ENCODE results near the gene ZEB2.

The ZEB2 gene

DNA sequence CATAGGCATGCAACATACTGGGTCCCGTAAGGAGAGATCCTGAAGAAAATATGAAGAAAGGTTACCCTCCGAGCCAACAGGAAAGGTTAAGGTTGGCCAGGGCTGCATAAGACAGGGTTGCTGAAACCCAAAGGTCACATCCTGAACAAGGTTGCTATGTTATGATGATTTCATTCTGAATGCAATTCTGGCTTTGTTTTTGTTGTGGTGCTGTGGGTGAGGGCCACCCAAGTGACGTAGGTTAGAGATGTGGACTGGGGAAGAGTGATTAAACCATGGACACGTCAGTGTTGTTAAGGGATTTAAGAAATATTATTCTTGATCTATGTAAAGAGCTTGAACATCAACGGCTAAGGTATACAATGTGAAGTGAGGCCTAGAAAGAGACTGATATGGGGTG lies 60.0 kb downstream of the ZEB2 start:
- H3K4me3 ChIP-seq (replicated peaks; ENCODE audit: low read depth, low read length), result no peak overlapping the region
- DNase-seq (ENCODE audit: extremely low read depth, insufficient read length), result no peak
- H3K27me3 ChIP-seq (replicated peaks; ENCODE audit: control insufficient read depth, insufficient read depth, low read length), result no peaks in the 10 kb centered on the region; the same call in none of the 2 replicates
- TF ChIP-seq, protein P1, sequence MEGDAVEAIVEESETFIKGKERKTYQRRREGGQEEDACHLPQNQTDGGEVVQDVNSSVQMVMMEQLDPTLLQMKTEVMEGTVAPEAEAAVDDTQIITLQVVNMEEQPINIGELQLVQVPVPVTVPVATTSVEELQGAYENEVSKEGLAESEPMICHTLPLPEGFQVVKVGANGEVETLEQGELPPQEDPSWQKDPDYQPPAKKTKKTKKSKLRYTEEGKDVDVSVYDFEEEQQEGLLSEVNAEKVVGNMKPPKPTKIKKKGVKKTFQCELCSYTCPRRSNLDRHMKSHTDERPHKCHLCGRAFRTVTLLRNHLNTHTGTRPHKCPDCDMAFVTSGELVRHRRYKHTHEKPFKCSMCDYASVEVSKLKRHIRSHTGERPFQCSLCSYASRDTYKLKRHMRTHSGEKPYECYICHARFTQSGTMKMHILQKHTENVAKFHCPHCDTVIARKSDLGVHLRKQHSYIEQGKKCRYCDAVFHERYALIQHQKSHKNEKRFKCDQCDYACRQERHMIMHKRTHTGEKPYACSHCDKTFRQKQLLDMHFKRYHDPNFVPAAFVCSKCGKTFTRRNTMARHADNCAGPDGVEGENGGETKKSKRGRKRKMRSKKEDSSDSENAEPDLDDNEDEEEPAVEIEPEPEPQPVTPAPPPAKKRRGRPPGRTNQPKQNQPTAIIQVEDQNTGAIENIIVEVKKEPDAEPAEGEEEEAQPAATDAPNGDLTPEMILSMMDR (IDR thresholded peaks at IDR 0.05; ENCODE audit: insufficient read depth, low read length, poor library complexity, severe bottlenecking), result no peak
- H3K36me3 ChIP-seq (ENCODE audit: control insufficient read depth, insufficient read depth, low read length), result no peaks in the 10 kb centered on the region

- TF ChIP-seq, protein P1 (IDR thresholded peaks at IDR 0.05; ENCODE audit: insufficient read depth, low read length, poor library complexity, severe bottlenecking), result no peak
- Histone ChIP-seq H3K4me3 (replicated peaks; ENCODE audit: low read depth, low read length) (no peak overlapping the region), H3K36me3 (ENCODE audit: control insufficient read depth, insufficient read depth, low read length) (no peaks in the 10 kb centered on the region), H3K27me3 (replicated peaks; ENCODE audit: control insufficient read depth, insufficient read depth, low read length) (no peaks in the 10 kb centered on the region; the same call in none of the 2 replicates)
- DNase-seq (ENCODE audit: extremely low read depth, insufficient read length), result no peak
These were observed 60.6 kb downstream of the ZEB2 start for GRCh38 chr2:144459286-144459685.

- H3K27me3 ChIP-seq (replicated peaks; ENCODE audit: control insufficient read depth, insufficient read depth, low read length), result no peaks in the 10 kb centered on the region; the same call in none of the 2 replicates
- H3K4me3 ChIP-seq (replicated peaks; ENCODE audit: low read depth, low read length), result no peak overlapping the region
- TF ChIP-seq, protein P1 (IDR thresholded peaks at IDR 0.05; ENCODE audit: insufficient read depth, low read length, poor library complexity, severe bottlenecking), result no peak
- no peaks in the 10 kb centered on the region for H3K36me3 ChIP-seq (ENCODE audit: control insufficient read depth, insufficient read depth, low read length)
- DNase-seq (ENCODE audit: extremely low read depth, insufficient read length), result no peak
These were observed 61.4 kb downstream of the ZEB2 start for GRCh38 chr2:144458541-144458940.

- no peaks in the 10 kb centered on the region; the same call in none of the 2 replicates for H3K27me3 ChIP-seq (replicated peaks; ENCODE audit: control insufficient read depth, insufficient read depth, low read length)
These were observed 63.2 kb downstream of the ZEB2 start for GRCh38 chr2:144456680-144457079.

GRCh38 chr2:144455987-144456386 lies 63.9 kb downstream of the ZEB2 start:
- no peak for DNase-seq (ENCODE audit: extremely low read depth, insufficient read length)
- H3K27me3 ChIP-seq (replicated peaks; ENCODE audit: control insufficient read depth, insufficient read depth, low read length), result no peaks in the 10 kb centered on the region; the same call in none of the 2 replicates
- H3K36me3 ChIP-seq (ENCODE audit: control insufficient read depth, insufficient read depth, low read length), result no peaks in the 10 kb centered on the region
- no peak overlapping the region for H3K4me3 ChIP-seq (replicated peaks; ENCODE audit: low read depth, low read length)
- TF ChIP-seq, protein P1 (IDR thresholded peaks at IDR 0.05; ENCODE audit: insufficient read depth, low read length, poor library complexity, severe bottlenecking), result no peak

More at GRCh38 chr2:144456680-144457079, 63.2 kb downstream of the ZEB2 start:
- TF ChIP-seq, protein P1 (IDR thresholded peaks at IDR 0.05; ENCODE audit: insufficient read depth, low read length, poor library complexity, severe bottlenecking), result no peak
- no peak overlapping the region for H3K4me3 ChIP-seq (replicated peaks; ENCODE audit: low read depth, low read length)
- H3K36me3 ChIP-seq (ENCODE audit: control insufficient read depth, insufficient read depth, low read length), result no peaks in the 10 kb centered on the region
- no peak for DNase-seq (ENCODE audit: extremely low read depth, insufficient read length)
